Prostate gland (tissue), 2 donors: ENCODE results near the gene DTX4.

ENCODE experiments used
- CTCF ChIP-seq, 4 experiments: fragments of 200-600 bp in 2 of 4; fragments of 450-650 bp in 2 of 4; sonication (generic) in 2 of 4; IDR thresholded peaks; 1 replicate in 3 of 4; 2 replicates in 1 of 4; pipeline ENCODE4 v1.5.1; 2016 to 2019; ENCODE audit warnings: antibody characterized with exemption in 4 of 4, mild to moderate bottlenecking in 2 of 4, moderate library complexity in 2 of 4
- POLR2AphosphoS5 ChIP-seq: sonication (generic); formaldehyde crosslinking; IDR thresholded peaks from one replicate; pipeline ENCODE4 v1.6.1; 2017; ENCODE audit warnings: antibody characterized with exemption

- no peak for TF ChIP-seq CTCF (IDR thresholded peaks at IDR 0.05)
- TF ChIP-seq POLR2AphosphoS5 = no peak
Observed at GRCh38 chr11:59204746-59205145, 32.8 kb downstream of the DTX4 start.
